ACC112 (cell line): Measurements from ENCODE around the gene GLG1.
"Not testable (repeated sequence)": the region's sequence is repeated elsewhere in the genome, so short reads cannot be mapped to it uniquely, and the experiment has no call there.

ENCODE experiments used
- H2AFZ ChIP-seq: fragments of 200-600 bp; sonication (generic); one replicate; pipeline ENCODE4 v1.6.0; 2017; ENCODE audit warnings: antibody characterized with exemption, low read length; ENCODE audit not compliant: unreplicated experiment
- H3K27ac ChIP-seq: fragments of 200-600 bp; sonication (generic); 2 replicates; pipeline ENCODE4 v1.5.1; 2014; ENCODE audit warnings: low read depth, mild to moderate bottlenecking, antibody characterized with exemption, low read length, moderate library complexity
- H3K27me3 ChIP-seq: fragments of 200-600 bp; sonication (generic); 2 replicates; pipeline ENCODE4 v1.6.1; 2014; ENCODE audit warnings: mild to moderate bottlenecking, antibody characterized with exemption, low read length, moderate library complexity, mixed read lengths; ENCODE audit not compliant: insufficient read depth
- H3K36me3 ChIP-seq: fragments of 200-600 bp; sonication (generic); 2 replicates; pipeline ENCODE4 v1.6.1; 2016; ENCODE audit warnings: mild to moderate bottlenecking, antibody characterized with exemption, low read length, moderate library complexity, mixed read lengths; ENCODE audit not compliant: insufficient read depth
- H3K4me1 ChIP-seq: fragments of 200-600 bp; sonication (generic); one replicate; pipeline ENCODE4 v1.6.1; 2016; ENCODE audit warnings: low read length, mixed read lengths; ENCODE audit not compliant: insufficient read depth, unreplicated experiment, control insufficient read depth
- H3K4me3 ChIP-seq: fragments of 200-600 bp; sonication (generic); 2 replicates; pipeline ENCODE4 v1.5.1; 2014; ENCODE audit warnings: mild to moderate bottlenecking, low read depth, low read length
- H3K79me2 ChIP-seq: fragments of 200-600 bp; sonication (generic); one replicate; pipeline ENCODE4 v1.6.0; 2016; ENCODE audit warnings: low read length; ENCODE audit not compliant: control insufficient read depth, unreplicated experiment, insufficient read depth

Gene GLG1

GRCh38 chr16:74420612-74421481 lies 186.1 kb downstream of the GLG1 start, which contains the start of gene CLEC18B:
Gene CLEC18B, minus strand, starts transcription at chr16:74421478. Its CDS starts 208 bp downstream, at chr16:74421270.
- H3K36me3 ChIP-seq, H2AFZ ChIP-seq, H3K27me3 ChIP-seq, H3K4me3 ChIP-seq, H3K79me2 ChIP-seq, H3K27ac ChIP-seq, H3K4me1 ChIP-seq: not testable (repeated sequence)

- not testable (repeated sequence) for H3K4me3 ChIP-seq, H3K27me3 ChIP-seq, H3K4me1 ChIP-seq, H2AFZ ChIP-seq, H3K27ac ChIP-seq, H3K79me2 ChIP-seq, H3K36me3 ChIP-seq
These were observed 187.1 kb downstream of the GLG1 start for GRCh38 chr16:74419811-74420210.

- not testable (repeated sequence) for H3K27me3 ChIP-seq, H3K79me2 ChIP-seq, H3K27ac ChIP-seq, H2AFZ ChIP-seq, H3K4me1 ChIP-seq, H3K4me3 ChIP-seq, H3K36me3 ChIP-seq
These were observed 189.0 kb downstream of the GLG1 start for GRCh38 chr16:74417897-74418296.

GRCh38 chr16:74413920-74414319 lies 193.0 kb downstream of the GLG1 start:
- H2AFZ ChIP-seq, H3K36me3 ChIP-seq, H3K27ac ChIP-seq, H3K4me1 ChIP-seq, H3K27me3 ChIP-seq, H3K79me2 ChIP-seq, H3K4me3 ChIP-seq: not testable (repeated sequence)

- H3K36me3 ChIP-seq, H3K4me1 ChIP-seq, H2AFZ ChIP-seq, H3K4me3 ChIP-seq, H3K27ac ChIP-seq, H3K27me3 ChIP-seq, H3K79me2 ChIP-seq: not testable (repeated sequence)
These were observed 193.4 kb downstream of the GLG1 start for GRCh38 chr16:74413485-74413884.

- H3K27ac ChIP-seq, H2AFZ ChIP-seq, H3K4me3 ChIP-seq, H3K36me3 ChIP-seq, H3K79me2 ChIP-seq, H3K4me1 ChIP-seq, H3K27me3 ChIP-seq: not testable (repeated sequence)
These were observed 194.0 kb downstream of the GLG1 start for GRCh38 chr16:74412775-74413390.

GRCh38 chr16:74412138-74412774 lies 194.7 kb downstream of the GLG1 start:
- not testable (repeated sequence) for H2AFZ ChIP-seq, H3K4me1 ChIP-seq, H3K4me3 ChIP-seq, H3K27me3 ChIP-seq, H3K79me2 ChIP-seq, H3K27ac ChIP-seq, H3K36me3 ChIP-seq

- not testable (repeated sequence) for H2AFZ ChIP-seq, H3K79me2 ChIP-seq, H3K27ac ChIP-seq, H3K27me3 ChIP-seq, H3K4me3 ChIP-seq, H3K4me1 ChIP-seq, H3K36me3 ChIP-seq
These were observed 195.9 kb downstream of the GLG1 start for GRCh38 chr16:74410981-74411380.

GRCh38 chr16:74410057-74410957 lies 196.6 kb downstream of the GLG1 start:
- not testable (repeated sequence) for H3K27me3 ChIP-seq, H3K27ac ChIP-seq, H3K79me2 ChIP-seq, H3K4me3 ChIP-seq, H3K4me1 ChIP-seq, H3K36me3 ChIP-seq, H2AFZ ChIP-seq

- not testable (repeated sequence) for H3K4me3 ChIP-seq, H3K79me2 ChIP-seq, H2AFZ ChIP-seq, H3K4me1 ChIP-seq, H3K36me3 ChIP-seq, H3K27ac ChIP-seq, H3K27me3 ChIP-seq
These were observed 197.5 kb downstream of the GLG1 start for GRCh38 chr16:74409185-74409981.
